ENCODE measurements around the gene TFAP2D.

Gene TFAP2D

DNA sequence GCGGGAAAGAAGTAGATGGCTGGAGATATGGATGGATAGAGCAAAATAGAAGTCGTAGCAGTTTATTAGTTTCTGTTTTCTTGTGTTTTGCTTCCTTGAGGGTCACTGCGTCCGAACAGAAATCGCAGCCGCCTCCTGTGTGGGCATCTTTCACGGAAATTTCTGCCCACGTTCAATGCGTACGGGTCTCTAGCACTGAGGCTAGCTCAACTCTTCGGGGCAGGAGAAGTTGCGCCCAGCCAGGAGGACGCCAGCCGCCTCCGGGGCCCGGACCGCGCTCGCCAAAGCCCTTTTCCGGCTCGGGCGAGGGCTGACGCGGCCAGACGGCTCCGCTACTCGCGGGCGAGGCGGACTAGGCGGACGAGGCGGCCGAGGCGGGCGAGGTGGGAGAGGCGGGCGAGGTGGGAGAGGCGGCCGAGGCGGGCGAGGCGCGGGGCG, 106.2 kb downstream of the TFAP2D start:
- DNase-seq (ENCODE audit: low read depth in 2 of 2): no peak

DNA sequence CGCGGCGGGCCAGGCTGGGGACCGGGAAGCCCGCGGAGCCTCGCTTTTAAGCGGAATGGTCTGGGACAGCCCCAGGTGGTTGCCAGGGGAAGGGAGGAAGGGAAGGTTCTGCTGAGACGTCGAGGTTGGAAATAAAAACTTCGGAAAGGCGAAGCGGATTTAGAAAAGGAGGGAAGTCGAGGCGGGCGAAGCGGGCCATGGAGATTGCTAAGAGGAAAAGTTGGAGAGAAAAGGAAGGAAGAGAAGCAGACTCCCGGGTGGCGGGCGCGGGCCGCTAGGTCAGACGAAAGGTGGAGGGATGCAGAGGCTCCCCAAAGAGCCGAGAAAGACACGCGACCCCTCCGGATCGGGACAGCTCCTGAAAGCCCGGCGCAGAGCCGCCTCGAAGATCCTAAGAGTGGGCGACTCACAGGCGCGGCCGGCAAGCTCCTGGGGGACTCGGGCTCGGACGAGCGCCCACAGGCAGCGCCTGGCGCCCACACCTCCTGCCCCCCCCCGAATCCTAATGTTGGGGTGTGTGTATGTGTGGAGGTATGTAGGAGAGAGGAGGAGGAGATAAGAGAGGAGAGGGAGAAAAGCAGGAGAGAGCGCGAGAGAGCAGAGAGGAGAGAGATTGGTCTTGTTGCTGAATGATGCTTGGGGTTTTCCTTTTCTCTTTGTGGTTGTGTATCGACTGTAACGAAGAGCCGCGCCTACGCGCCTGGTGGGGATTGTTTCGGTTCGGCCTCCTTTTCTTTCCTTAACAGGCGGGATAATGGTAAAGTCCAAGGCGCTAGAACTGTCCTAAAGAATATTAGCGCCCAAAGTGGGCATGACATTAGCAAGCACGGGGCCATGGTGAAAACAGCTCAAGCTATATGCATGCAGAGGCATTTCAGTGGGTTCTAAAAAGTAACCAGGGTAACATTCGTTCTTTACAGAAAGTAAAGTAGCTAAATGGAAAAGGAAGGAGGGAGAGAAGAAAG, 106.9 kb downstream of the TFAP2D start:
- DNase-seq (ENCODE audit: low read depth in 2 of 2): no peak

DNA sequence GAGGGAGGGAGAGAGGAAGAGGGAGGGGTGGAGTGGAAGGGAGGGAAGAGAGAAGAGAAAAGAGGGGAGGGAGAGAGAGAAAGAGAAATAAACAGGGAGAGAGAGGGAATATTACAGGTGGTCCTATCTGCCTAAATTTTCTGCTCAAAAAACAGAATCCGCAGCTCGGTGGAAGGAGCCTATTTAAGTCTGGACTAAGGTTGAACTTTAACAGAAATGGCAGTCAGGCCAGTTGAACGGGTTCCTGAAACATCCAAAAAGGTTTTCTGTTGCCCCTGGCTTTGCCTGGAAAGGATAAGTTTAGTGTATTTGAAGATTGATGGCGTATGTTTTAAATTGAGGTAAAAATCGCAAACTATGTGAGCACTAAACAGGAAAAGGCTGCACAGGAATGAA, 107.5 kb downstream of the TFAP2D start:
- DNase-seq (ENCODE audit: low read depth in 2 of 2): no peak

DNA sequence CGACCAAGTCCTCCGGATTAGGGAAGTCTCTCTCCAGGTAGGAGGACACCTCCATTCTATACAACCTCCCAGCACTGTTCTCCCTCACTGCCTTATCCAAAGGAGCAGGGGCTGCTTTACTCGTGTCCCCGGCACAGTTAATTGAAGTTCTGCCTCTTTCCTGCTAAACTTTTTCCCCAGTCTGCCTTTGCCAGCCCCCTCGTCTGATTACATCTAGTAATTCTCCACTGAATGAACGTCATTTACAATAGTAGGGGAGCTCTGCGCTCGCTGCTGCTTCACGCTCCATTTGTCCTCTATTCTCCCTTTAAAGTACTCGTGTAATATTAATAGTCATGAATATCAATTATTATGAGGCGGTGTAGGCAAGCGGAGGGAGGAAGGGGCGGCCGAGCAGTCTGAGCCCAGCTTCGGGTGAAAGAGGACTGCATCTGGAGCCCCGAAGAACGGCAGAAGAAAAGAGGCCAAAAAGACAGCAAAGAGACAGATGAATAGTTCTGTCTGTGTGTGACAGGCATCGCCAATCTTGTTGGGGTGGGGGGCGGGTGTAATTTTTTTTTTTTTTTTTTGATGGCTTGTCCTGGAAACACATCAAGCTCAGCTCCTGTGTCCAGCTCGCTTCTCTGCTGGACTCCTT, 108.2 kb downstream of the TFAP2D start:
- DNase-seq (ENCODE audit: low read depth in 2 of 2): no peak

DNA sequence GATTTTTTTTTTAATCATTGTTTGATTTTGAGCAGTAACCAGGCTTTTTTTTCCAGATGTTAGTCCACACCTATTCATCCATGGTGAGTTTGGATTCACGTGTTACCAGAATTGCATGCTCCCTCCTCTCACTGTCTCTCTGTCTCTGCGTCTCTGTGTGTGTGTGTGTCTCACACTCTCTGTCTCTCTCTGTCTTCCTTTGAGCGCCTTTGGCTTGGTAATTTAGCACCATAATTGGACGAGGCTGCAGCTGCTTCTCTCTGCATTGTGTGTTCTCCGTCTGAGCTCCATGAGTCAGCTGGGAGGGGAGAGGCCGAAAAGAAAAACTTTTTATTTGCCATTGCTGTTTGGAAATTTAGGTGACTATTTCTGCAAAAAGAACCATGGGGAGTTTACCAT, 108.8 kb downstream of the TFAP2D start:
- no peak for DNase-seq (ENCODE audit: low read depth in 2 of 2)

All from activated CD4-positive, alpha-beta T cell treated with anti-CD3 and anti-CD28 coated beads for 24 hours (primary cell).